NOMO-1 treated with dmso at 0.1 percent for 144 hours (cell line): Measurements from ENCODE around the gene CD38.
"Not testable (repeated sequence)": the region's sequence is repeated elsewhere in the genome, so short reads cannot be mapped to it uniquely, and the experiment has no call there.

Source experiments
- DNase-seq: peaks from one replicate; lab custom pipeline; 2025; ENCODE audit not compliant: unreplicated experiment; lab: John Stamatoyannopoulos, UW

Gene CD38

GRCh38 chr4:15794905-15795304, 16.8 kb downstream of the CD38 start:
- DNase-seq: no peak

DNA sequence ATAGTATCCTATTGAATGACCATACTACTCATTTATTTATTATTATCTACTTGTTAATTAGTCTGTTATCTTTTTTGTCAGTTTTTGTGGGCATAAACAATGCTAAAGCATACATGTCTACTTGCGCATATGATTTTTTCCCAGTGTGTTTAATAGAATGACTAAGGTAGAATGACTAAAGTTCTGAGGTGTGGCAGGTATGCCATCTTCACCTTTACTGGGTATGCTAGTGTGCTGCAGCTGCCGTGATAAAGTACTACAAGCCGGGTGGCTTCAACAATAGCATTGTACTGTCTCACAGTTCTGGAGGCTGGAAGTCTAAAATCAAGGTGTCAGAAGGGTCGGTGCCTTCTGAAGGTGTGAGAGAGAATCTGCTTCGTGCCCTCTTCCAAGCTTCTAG, 19.2 kb downstream of the CD38 start:
- DNase-seq: no peak

DNA sequence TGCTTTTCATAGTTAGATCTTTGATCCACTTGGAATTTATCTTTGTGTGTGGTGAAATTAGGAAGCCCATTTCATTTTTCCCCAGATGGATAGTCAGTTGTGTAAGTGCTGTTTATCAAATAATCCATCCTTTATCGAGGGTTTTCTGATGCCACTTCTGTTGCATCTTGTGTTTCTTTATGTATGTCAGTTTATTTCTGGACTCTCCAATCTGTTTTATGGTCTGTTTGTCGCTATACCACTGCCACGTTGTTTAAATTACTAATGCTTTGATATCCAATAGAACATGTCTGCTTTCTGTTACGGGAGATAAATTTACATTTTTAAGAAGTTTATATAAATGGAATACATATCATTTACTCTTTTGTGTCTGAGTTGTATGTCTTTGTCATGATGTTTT, 21.0 kb downstream of the CD38 start:
- no peak for DNase-seq

- DNase-seq: no peak
Observed at GRCh38 chr4:15799701-15800100, 21.6 kb downstream of the CD38 start.

DNA sequence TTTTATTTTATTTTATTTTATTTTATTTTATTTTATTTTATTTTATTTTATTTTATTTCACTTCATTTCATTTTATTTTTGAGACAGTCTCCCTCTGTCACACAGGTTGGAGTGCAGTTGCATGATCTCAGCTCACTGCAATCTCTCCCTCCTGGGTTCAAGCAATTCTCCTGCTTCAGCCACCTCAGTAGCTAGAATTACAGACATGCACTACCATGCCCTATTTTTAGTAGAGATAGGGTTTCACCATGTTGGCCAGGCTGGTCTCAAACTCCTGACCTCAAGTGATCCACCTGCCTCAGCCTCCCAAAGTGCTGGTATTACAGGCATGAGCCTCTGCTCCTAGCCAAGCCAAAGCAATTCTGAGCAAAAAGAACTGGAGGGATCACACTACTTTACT, 24.4 kb downstream of the CD38 start:
- DNase-seq: not testable (repeated sequence)

DNA sequence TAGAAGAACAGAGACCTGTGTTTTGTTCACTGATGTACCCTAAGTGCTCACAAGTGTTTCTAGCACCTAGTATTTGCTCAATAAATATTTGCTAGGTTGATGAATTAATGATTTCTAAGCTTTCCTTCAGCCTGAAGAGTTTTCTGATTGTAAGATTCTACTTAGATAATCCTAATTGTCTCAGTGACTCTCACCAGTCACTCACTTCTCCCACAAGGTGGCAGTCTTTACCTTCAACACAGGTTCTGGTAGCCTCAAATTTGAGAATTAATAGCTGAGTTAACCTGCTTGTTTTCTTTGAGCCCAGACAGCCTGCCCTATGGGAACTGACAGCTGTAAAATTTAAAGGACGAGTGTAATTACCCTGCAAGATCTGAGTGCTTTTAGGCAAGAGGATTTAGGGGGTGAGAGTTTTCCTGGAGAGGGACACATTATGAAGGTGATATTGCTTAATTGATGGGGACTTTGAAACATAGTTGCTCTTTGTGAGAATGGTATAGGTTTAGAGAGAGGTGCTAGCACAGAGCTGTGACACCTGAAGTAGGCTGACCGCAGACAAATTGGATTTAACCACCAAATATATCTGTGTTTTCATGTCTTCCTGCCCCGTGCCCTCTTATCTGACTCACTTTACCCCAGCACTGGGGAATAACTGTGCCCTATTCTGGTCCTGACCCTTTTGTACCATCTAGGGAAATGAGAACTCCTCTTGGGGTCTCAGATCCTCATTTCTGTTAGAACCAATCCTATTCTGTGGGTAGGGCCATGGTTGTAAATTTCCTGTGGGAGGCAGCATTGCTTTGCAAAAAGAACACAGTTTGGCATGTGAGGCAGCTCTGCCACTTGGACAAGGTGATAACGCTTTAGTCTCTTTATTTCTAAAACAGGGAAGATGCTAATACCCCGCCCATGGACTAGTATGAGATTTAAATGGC, 27.7 kb downstream of the CD38 start:
- peak; percentile 58 for DNase-seq

DNA sequence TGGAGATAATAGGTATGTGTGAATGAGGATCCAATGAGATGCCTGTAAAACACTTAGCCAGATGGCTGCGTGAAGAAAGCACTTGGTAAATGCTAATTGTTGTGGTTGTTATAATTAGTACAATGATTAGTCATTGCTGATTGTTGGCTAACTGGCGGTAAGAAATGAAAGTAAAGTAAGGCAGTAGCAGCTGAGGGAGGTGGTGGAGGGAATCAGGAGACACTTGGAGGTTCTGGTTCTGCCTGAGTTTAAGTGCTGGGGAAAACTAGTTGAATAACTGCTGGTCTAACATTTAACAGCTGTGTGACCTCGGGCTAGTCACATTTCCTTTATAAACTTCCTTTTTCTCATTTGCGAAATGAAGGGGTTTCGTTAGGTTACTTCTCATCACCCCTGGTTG, 30.9 kb downstream of the CD38 start:
- DNase-seq: peak; percentile 90

DNA sequence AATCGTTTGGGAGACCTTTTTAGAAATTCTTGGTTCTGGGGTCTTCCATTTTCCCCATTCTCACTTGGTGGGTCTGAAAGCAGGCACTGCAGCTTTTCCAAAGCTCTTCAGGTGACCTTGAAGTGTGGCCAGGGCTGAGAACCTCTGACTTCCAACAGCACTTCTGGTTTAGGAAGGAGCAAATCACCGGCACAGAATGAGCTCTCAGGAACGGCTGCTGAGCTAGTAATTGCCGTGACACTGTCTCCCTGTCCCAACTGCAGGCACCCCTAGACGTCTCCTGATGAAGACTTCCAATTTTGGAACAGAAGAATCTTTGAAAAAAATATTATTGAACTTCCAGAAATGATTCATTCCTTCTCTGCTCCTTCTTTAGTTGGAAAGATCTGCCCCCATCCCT, 31.3 kb downstream of the CD38 start:
- peak; percentile 47 for DNase-seq

- DNase-seq: peak; percentile 36
Observed at GRCh38 chr4:15811703-15812337, 33.7 kb downstream of the CD38 start.

DNA sequence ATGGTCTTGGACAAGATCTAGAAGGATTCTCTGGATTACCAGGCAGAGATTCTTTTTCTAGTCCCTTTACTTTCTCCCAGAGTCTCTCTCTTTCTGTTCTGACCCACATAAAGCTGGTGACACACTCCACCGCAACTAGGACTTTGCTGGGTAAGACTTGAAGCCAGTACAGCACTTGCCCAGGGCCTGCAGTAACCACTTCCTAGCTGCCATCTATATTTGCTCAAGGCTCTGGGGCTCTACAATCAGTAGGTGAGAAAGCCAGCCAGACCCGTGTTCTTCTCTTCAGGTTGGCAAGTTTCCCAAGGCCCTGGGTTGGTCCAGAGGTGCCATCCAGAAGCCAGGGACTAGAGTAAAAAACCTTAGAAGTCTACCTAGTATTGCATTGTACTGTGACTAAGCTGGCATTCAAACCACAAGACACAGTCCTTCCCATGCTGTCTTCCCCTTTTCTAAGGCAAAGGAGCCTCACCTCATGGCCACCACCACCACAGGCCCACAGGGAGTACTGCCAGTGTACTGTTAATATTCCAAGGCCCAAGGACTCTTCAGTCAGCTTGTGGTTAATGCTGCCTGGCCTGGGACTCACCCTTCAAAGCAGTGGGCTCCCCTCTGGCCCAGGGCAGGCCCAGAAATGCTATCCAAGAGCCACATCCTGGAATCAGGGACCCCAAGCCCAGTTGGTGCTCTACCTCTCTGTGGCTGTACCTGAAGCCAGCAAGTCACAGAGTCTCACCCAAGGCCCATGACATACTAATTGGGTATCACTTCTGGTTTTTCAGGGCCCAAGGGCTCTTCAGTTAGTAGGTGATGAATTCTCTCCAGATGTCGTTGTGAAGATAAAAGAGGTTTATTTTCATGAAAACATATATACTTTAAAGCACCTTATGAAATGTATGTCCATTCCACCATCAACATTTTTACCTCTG, 54.7 kb downstream of the CD38 start:
- DNase-seq: peak; percentile 59

DNA sequence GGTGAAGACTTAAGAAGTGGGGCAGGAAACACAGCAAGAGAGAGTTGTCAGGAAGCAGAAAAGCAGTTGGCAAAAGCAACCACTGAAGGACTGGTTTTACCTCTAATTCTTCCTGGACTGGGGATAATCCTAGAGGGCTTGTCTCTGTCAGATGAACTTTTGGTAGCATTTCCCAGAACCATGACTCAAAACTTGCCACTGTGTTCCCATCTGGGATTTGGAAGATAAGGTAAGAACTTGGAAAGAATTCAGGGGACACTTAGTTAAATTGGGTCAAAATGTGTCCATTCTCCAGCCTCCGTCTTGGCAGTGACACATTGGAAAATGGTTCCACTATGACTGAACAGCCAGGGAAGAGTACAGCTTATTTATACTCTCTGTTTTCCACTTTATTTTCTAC, 55.7 kb downstream of the CD38 start:
- no peak for DNase-seq

DNA sequence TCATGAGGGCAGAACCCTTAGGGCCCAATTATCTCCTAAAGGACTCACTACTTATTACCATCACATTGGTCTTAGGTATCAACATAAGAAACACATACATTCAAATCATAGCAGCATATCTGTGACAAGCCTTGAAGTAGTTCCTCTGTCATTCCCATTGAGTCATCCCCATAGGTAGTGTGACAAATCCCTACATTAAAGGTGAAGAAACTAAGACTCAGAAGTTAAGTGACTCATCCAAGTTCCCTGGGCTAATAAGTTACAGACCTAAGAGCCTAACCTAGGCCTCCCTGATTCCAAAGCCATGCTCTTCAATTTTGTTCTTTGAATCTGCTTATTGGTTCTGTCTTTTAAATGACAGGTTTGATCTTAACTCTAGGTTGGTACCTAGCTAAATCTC, 58.2 kb downstream of the CD38 start:
- DNase-seq: no peak

GRCh38 chr4:15837591-15837990, 59.5 kb downstream of the CD38 start:
- no peak for DNase-seq

GRCh38 chr4:15841194-15841730, 63.1 kb downstream of the CD38 start:
- not testable (repeated sequence) for DNase-seq

- DNase-seq: no peak
Observed at GRCh38 chr4:15847746-15848145, 69.6 kb downstream of the CD38 start.

DNA sequence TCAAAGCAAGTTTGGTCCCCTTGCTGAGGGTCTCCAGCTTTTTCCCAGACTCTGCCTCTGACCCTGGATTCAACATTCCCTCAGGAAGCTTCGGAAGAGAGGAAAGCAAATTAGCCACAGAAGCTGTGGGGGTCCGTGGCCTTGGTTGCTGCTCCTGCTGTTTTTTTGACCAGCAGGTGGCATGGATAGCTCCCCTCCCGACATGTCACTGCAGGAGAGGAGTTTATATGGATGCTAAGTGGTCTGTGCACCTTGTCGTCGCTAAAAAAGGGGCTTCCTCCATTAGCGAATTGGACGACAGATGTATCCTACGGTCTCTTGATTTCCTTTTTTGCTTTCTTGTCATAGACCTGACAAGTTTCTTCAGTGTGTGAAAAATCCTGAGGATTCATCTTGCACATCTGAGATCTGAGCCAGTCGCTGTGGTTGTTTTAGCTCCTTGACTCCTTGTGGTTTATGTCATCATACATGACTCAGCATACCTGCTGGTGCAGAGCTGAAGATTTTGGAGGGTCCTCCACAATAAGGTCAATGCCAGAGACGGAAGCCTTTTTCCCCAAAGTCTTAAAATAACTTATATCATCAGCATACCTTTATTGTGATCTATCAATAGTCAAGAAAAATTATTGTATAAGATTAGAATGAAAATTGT, 70.2 kb downstream of the CD38 start:
- DNase-seq: no peak

GRCh38 chr4:15851969-15852368, 73.8 kb downstream of the CD38 start:
- DNase-seq: no peak

DNA sequence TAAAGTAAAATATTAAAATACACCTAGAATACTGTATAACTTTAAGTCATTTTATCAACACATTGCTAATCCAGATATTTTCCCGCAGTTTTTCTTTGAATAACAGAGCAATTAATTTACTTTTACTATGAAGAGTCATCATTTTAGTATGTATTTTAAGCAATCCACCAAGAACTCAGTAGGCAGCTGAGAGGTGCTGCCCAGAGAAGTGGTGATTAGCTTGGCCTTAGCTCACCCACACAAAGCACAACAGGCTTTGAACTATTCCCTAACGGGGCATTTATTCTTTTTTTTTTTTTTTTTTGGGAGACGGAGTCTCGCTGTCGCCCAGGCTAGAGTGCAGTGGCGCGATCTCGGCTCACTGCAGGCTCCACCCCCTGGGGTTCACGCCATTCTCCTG, 74.4 kb downstream of the CD38 start:
- no peak for DNase-seq

- no peak for DNase-seq
Observed at GRCh38 chr4:15853345-15853744, 75.2 kb downstream of the CD38 start.

DNA sequence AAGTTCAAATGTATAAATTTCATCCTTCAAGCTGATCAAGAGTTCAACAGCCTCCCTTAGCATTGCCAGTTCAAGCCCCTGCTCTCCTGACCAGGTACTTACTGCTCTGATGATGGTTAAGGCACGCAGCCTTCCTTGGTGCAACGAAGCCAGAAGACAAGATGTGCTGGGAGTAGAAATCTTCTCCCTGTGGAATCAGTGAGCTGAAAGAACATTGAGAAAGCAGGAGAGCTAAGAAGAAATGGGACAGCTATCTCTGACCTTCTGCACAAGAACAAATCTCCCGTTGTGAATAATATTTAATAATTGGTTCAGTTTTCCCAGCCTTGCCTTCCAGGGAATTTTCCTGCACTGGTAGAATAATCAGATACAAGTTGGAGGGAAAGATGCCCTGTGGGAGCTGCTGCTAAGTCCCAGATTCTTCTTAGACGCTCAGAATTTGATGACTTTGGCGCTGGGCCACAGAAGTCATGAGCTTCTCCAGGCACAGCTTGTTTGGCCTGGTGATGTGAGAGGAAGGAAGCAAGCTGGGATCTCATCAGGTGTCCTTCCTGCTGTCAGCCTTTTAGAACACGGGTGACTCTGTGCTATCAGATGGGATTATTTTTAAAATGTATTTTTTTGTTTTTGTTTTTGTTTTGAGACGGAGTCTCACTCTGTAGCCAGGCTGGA, 77.8 kb downstream of the CD38 start:
- no peak for DNase-seq
